ENCODE measurements around the gene MRPL55.

The MRPL55 gene

DNA sequence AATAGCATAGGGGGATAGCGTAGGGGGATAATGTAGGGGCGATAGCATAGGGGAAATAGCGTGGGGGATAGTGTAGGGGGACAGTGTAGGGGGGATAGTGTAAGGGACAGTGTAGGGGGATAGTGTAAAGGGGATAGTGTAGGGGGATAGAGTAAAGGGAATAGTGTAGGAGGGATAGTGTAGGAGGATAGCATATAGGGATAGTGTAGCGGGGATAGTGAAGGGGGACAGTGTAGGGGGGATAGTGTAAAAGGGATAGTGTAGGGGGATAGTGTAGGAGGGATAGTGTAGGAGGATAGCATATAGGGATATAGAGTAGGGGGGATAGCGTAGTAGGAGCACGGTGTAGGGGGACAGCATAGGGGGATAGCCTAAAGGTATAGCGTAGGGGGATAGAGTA, 40.7 kb downstream of the MRPL55 start:
- no peak for DNase-seq

- no peak for DNase-seq
Observed at GRCh38 chr1:228066891-228067654, 42.0 kb downstream of the MRPL55 start.

- no peak for DNase-seq
Observed at GRCh38 chr1:228066416-228066815, 42.7 kb downstream of the MRPL55 start.

DNA sequence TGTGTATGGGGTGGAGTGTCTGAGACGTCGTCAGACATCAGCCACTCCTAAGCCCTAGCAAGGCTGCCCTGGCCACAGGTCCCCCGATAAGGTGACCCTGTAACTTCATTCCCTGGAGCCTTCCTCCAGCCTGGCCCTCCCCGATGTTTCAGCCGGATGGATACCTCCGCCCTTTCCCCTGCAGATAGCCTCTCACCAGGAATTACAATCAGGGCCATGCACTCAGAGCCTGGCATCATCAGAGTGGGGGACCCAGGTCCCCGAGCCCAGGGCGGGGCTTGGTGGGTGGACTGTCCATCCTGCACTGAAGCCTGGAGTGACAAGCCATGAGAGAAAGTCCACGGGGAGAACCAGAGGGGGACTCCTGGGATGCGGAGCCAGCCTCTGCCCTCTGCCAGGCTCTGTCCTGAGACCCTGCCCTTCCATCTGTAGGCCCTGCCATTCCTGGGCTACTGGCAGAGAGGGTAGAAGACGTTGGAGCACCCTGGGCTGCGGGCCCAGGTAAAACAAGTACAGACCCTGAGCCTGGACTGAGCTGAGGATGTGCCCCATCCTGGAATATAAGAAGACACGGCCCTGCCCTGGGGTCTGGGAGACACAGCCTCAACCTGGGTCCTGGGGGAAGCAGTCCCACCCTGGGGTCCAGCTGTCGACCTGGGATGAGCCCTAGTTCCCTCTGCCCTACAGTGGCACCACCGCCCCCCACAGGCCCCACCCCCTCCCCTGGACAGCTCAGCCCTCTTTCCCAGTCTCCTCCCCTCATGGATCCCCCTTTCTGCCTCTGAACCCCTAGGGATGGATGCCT, 43.4 kb downstream of the MRPL55 start:
- no peak for DNase-seq

- DNase-seq = no peak
Observed at GRCh38 chr1:228064741-228065542, 44.2 kb downstream of the MRPL55 start.

DNA sequence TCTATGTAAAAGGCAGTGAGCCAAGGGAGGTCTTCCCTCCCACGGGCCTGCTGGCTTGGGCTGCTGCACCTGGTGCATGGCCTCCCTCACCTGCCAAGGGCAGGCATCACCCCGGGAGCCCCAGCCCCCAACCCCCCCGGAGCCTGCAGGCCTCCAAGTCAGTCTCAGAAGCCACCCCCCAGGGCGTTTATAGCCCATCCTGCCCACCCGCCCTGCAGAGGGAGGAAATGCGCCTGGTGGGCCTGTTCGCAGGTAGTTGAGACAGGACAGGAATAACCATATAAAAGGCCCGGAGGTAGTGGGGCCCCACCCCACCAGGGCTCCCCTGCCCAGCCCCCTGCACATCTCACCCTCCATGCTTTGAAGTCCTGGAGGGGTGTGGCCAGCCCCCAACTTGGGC, 44.8 kb downstream of the MRPL55 start:
- DNase-seq = no peak

- no peak for DNase-seq
Observed at GRCh38 chr1:228063251-228064191, 45.6 kb downstream of the MRPL55 start.

- no peak for DNase-seq
Observed at GRCh38 chr1:228062812-228063211, 46.3 kb downstream of the MRPL55 start.

DNA sequence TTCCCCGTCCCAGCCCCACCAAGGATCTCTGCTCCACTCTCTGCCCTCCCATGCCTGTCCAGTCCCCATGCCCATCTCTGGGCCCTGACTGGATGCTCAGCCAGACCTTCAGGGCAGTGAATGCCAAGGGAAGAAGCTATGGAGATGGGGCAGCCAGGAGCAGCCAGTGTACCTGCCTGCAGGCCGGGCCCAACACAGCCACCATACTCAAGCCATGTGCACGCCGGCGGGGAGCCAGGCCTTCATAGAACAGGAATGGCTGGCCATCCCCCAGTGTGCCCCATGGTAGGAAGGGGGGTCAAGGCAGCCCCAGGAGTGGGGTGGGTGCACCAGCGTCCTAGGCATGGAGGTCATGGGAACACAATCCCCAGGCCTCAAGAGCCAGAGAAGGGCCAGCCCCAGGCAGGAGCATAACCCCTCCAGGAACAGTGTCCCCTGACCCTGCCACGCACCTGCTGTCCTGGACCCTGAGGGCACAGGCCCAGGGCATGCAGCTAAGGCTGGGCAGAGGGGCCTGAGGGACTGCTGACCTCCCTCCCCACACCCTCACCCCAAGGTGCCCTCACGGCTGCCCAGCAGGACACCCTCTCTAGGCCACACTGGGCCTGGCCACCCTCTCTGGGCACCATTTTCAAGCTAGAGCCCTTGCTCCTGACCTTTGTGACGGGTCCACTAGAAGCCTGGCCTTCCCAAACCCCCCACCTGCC, 46.9 kb downstream of the MRPL55 start:
- no peak for DNase-seq

DNA sequence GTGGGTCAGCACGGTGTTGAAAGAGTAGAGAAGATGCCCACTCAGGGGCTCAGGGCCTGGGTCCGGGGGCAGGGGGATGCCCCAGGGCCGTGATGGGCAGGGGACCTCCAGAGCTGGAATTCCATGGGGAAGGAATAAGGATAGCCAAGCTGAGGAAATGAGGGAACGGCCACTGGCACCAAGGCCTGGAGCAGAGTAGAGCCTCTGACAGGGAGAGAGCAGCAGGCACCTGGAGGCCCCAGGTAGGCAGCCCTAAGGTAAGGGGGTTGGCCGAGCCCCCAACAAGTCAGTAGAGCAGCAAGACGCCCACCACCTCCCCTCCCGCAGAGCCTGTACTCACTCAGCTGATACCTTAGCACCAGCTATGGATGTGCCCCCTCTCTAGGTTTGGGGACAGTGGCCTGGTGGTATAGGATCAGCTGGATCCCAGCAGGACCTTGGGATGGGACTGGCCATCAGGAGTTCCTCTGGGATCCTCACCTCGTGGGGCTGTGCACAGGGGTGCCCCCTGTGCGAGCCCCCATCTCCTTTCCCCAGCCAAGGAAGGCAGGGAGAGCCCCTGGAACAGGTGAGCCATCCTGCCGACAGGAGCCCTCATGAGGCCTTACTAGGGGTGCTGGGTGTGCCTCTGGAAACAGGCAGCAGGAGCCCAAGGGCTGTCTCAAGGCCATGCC, 47.6 kb downstream of the MRPL55 start:
- DNase-seq = no peak

GRCh38 chr1:228060458-228061190, 48.5 kb downstream of the MRPL55 start:
- DNase-seq = no peak

DNA sequence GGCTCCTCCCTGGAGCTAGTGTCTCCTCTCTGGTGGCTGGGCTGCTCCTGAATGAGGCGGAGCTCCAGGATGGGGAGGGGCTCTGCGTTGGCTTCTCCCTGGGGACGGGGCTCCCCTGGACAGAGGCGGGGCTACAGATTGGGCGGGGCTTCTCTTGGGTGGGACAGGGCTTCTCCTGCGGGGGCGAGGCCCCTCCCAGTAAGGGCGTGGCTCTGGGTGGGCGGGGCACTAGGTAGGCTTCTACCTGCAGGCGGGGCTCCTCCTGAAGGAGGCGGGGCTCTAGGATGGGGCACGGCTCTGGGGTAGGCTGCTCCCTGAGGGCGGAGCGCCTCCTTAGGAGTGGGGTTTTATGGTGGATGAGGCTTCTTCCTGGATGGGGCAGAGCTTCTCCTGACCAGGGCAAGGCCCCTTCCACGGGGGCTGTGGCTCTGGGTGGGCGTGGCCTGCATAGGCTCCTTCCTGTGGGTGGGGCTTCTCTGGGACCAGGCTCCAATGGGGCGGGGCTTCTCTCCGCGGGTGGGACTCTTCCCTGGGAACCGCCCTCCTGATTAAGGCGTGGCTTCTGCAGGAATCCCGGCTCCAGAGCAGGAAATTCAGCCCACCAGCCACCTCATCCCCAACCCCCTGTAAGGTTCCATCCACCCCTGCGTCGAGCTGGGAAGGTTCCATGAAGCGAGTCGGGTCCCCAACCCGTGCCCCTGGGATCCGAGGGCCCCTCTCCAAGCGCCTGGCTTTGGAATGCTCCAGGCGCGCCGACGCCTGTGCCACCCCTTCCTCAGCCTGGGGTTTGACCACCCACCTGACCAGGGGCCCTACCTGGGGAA, 49.3 kb downstream of the MRPL55 start:
- no peak for DNase-seq

GRCh38 chr1:228058949-228059633, 50.0 kb downstream of the MRPL55 start:
- no peak for DNase-seq

- DNase-seq = no peak
Observed at GRCh38 chr1:228058172-228058948, 50.7 kb downstream of the MRPL55 start.
